ENCODE data around the gene SLC23A1.

Gene SLC23A1

DNA sequence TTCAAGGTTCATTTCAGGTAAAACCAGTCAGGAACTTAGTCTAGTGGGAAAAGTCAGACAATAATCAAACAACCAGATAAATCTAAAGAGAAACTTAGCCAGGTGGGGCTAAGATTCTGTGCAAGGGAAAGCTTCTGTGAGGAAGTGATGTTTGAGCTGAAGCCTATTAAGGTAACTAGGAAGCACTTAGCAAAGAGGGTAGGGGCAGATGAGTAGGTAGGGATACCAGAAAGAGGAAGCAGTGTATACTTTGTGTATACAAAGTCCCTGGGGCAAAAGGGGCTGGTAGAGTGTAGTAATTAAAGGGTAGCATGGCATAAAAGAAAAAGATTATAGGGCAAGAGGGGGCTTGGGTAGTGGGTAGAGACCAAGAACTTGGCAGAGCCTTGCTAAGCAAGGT, 24.4 kb upstream of the SLC23A1 start:
- no peak for DNase-seq (ENCODE audit: low spot score)

DNA sequence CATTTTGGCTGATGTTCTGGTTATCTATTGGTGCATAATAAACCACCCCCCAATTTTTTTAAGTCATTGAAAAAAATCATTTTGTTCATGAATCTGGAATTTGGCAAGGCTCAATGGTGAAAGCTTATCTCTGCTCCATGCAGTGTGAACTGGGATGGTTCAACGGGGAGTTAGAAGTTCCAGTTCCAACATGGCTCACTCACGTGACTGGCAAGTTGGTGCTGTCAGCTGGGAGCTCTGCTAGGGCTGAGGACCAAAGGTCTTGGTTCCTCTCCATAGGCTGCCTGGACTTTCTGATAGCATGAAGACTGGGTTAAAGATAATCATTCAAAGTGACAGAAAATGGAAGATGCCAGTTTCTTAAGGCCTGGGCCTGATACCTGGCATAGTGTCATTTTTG, 23.9 kb upstream of the SLC23A1 start:
- DNase-seq (ENCODE audit: low spot score), result no peak

DNA sequence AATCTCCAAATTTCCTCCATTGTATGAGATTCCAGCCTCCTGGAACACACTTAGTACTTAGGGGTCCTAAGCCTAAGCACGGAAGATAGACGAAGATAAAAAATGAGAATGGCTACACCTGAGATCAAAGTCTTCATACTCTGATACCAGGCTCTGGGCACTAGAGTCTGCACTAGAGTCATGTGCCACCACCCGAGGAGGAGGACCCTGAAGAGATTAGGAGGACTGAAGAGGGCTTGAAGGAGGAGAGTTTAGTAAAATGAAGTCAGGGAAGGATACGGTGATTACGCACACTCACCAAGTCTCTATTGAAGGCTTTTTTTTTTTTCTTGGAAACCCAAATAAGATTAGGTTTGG, 21.4 kb upstream of the SLC23A1 start:
- no peak for DNase-seq (ENCODE audit: low spot score)

DNA sequence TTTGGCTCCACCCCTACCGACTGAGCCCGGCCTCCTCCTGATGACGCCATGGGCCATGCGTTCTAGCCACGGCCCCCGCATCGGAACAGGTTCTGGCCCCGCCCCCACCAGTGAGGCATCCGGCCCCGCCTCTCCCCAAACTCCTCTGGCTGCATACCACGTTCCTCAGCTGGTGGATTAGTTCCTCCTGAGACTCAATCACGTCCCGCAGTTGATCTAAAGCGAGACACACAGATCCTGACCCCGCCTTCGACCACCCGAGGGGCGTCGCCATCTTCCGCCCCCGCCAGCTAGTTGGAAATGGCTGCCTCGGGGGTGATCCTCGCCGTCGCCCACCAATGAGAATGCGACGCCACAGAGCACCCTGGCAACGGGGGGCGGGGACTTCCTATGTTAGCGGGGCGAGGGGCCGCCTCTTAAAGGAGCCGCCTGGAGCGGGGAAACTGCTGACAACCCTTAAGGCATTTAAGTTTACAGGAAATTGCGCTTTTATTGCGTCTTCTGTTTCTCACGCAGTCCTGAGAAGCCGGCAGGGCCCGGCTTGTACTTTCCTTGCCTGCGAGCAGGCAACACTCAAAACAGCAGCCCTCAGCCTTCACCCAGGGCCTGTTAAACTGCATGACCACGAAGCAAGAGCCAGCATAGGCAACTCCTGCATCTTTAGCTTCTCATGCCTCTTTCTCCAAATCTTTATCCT, 20.8 kb upstream of the SLC23A1 start, which contains the start of gene SPATA24:
SPATA24 (minus strand) TSS at position 303 of the 697 bp plus-strand sequence; CDS start at position 274, 29 bp downstream.
- peak; percentile 92 for DNase-seq (ENCODE audit: low spot score)

DNA sequence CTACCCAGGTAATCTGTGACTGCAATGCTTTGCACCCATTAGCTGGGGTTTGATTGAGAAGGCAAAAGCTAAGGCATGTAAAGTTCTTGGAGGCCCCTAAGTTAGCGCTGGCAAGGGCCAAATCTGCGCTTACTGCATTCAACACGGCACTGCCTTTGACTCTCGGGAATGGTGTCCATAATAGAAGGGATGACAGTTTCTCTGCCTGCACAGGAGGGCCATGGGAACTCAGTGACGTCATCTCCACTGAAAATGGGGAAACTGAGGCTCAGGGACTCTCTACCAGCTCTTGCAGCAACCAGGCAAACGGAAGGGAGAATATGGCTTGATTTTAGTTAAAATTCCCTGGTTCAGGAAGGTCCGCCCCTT, 20.3 kb upstream of the SLC23A1 start:
- DNase-seq (ENCODE audit: low spot score), result no peak

DNA sequence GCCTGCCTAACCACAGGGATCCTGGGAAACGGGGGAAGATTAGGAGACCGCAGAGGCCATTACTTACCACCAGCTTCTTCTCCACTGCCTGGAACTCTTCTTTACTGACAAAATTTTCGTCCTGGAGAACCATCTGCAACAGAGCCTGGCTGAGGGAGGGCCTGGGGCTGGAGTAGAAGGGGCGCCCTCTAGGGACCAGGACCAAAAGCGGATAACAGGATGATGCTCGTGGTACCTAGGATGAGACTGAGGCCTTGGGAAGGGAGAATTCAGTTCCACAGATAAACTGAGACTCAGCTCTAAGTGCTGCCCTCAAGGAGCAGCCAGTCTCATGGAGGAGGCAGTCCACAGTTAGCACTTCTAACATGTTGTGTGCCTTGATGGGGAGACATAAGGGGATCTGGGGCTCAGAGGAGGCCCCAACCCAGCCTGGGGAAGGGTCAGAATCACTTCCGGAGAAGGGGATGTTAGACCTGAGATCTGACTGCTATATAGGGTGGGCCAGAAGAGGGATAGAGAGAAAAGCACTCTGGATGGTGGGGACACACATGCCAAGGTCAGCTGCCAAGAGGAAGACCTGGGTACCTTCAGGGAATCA, 19.6 kb upstream of the SLC23A1 start:
- DNase-seq (ENCODE audit: low spot score), result peak; percentile 22

DNA sequence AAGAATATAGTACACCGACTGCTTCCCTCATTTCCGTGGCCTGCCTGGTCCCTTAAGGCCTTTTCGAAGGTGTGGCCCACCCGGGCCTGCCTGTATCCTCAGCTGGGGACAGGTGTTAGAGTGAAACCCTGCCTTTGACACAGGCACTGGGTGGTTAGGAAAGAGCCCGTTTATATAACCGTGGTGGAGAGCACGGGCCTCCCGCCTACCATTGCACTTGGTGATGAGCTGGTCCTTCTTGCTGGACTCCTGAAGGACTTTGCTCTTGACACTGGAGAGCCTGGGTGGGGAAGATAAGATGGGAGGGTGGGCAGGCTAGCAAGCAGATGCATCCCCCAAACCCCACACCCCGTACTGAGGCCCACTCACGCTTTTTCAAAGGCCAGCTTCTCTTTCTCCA, 18.4 kb upstream of the SLC23A1 start:
- no peak for DNase-seq (ENCODE audit: low spot score)

DNA sequence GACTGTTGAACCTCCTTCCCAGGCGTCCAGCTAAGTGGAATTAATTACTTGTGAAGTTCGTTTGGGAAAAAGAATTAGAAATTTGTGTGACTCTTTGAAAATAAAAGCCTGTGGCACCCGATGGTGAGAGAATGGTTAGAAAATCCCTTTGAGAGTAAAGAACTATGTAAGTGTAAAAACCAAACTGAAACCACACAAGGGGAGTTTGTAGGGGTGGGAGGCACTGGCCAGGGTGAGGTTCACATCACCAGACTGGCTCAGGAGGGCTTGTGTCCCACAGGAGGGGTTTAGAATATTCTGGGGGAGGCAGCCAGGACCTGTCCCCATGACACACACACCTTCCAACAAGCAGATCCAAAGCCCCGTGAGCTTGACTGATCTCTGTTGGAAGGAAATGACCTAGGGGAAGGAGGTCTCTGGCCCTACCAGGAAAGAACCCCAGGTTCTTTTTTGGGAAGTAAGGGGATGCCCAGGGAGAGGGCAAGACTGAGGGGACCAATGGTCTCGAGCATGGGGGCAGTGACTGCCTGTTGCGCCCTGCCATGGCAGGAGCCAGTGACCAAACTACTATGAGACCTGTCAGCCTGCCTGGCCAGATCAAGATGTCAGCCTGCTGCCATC, 16.5 kb upstream of the SLC23A1 start:
- DNase-seq (ENCODE audit: low spot score), result no peak

DNA sequence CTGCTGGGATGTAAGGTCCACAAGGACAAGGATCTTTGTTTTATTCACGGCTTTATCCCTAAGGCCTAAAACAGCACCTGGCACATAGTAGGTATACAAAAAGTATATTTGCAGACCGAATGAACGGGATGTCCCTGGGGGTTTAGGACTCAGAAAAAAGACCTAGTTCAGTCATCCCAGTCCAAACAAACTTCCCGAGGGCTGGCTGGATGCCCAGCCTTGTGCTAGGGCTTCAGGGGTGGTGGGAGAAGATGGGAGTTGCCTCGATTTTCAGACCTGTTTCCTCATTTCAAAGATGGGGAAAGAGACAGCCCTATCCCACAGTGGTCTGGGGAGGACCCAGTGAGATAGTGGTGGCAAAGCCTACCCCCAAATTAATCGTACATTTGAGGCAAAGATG, 14.8 kb upstream of the SLC23A1 start:
- DNase-seq (ENCODE audit: low spot score), result no peak

DNA sequence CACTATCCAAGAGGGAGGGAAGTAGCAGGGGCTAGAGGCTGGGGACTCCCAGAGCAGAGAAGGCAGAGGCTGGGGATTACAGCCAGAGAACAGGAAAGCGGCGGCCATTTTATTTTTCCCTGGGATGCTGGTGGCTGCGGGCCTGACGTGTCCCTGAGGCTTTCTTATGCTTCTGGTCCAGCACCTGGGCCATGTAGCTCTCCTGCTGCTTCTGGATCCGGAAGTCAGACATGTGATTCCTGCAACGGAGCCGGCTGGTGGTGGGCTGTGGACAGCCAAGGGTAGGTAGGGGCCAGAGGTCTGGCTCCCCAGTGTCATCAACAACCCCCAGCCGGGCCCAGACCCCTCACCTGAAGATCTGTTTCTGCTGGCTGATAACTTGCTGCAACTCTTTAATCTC, 13.6 kb upstream of the SLC23A1 start:
- no peak for DNase-seq (ENCODE audit: low spot score)

DNA sequence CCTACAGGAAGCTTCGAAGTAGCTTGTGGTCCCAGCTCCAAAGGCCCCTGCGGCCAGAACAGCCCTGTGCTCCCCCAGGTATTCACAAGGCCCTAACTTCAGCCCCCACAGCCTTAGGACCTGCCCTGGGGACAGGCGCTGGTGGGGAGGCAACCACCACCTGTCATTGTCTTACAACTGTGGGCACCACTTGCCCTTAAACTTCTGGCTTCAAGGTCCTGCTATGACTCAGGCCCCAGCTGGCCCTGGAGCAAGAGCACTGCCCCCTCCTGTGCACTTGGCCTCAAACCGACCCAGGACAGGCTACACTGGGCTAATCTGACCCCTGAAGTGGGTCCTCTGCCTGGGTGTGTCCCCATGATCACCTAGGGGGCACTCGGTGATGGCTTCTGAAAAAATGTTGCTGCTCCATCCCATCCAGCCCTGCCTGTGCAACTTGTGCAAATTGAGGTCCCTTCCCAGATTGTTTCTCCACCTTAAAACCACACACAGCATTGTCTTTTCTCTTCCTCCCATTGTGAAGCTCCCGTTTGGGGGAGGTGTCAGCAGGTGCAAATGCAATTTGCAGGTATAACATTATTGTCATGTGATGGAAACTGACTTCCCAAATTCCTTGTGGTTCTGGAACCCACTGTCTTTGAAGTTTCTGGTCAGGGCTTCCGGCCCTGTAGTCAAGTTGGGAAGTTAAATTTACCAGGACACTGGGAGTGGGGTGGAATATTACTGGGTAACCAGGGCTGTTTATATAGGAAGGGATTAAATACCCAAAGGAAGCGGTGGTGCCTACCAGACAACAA, 12.9 kb upstream of the SLC23A1 start:
- no peak for DNase-seq (ENCODE audit: low spot score)

DNA sequence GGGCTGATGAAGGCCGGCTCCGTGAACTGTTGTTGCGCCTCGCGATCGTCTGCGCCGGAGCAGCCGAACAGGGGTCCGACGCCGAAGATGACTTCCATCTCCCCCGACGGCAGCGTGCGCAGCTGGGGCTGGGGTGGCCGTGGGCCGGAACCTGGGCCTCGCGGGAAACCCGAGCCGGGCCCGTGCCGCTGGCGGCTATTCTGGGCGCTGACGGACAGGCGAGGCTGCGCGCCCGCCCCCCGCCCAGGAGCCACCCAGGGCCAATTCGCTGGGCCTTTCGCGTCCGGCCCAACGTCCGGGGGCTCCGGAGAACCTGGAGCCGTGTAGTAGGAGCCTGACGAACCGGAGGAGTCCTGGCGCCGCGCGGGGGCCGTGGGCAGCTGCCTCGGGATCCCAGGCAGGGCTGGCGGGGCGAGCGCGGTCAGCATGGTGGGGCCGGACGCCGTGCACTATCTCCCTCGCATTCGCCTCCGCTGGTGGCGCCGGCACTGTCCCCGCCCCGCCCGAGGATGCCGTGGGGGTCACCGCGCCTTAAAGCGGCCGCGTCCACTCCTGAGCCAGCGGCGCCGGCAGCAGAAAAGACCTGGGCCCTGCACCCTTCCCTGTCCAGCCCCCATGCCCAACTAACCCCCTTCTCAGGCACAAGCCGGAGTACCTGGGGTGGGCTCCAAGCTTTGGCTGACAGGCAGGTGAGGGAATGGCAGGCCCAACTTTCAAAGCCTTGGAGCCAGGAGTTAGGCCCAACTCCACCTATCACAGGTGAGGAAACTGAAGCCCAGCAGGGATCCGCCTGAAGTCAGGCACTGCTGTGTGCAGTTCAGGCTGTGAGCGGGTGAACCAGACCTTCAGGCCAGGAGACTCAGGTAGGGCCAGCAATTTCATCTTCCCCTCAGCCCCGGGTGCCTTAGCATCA, 11.8 kb upstream of the SLC23A1 start, which contains the start of gene PROB1:
PROB1 (minus strand) TSS at position 451 of the 913 bp plus-strand sequence; CDS start at position 428, 23 bp downstream.
- no peak for DNase-seq (ENCODE audit: low spot score)

DNA sequence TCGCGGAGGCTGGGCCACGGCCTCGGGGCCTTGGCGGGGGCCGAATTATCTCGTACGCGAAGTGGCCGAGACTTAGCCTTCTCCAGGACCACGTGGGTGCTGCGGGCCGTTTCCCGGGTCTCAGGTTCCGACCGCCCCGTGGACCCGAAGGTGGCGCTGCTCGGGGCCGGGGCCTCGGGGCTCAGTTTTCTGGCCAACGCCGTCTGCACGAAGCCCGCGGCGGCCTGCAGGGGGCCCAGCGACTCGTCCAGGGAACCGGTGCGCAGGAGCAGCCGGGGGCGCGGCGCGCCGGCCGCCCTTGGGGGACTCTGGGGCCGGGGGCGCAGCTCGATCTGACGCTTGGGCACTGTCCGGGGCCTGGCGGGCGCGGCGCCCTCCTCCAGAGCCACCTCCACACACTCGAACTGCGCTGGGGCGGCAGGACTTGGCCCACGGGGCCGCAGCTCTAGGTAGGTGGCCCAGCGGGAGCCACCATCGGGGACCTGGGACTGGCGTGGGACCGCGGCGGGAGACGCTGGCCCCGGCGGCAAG, 11.1 kb upstream of the SLC23A1 start:
- DNase-seq (ENCODE audit: low spot score), result no peak

DNA sequence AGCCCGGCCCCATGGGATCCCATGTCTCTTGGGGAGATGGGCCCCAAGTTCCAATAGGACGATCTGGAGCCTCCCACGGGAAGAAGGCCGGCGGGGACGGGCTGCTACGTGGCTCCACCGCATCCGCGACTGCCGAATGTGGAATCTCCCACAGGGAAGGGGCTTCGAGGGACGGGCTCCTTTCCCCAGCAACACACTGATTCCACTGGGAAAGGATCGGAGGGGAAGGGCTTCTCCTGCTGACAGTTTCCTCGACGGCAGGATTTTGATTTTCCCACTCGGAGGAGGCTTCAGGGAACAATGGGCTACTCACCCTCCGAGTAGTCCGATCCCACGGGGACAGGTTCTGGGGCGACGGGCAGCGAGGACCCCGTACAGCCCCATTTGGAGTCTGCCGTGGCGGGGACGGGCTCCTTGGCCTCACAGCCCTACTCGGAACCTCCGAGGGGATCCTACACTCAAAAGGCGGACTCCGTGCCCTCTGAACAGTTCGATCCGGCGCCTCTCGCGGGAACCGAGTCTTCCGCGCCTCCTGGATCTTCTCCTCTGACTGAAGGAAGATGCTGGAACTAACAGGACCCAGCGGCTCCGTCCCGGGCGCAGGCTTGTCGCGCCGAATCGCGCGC, 10.5 kb upstream of the SLC23A1 start:
- no peak for DNase-seq (ENCODE audit: low spot score)

DNA sequence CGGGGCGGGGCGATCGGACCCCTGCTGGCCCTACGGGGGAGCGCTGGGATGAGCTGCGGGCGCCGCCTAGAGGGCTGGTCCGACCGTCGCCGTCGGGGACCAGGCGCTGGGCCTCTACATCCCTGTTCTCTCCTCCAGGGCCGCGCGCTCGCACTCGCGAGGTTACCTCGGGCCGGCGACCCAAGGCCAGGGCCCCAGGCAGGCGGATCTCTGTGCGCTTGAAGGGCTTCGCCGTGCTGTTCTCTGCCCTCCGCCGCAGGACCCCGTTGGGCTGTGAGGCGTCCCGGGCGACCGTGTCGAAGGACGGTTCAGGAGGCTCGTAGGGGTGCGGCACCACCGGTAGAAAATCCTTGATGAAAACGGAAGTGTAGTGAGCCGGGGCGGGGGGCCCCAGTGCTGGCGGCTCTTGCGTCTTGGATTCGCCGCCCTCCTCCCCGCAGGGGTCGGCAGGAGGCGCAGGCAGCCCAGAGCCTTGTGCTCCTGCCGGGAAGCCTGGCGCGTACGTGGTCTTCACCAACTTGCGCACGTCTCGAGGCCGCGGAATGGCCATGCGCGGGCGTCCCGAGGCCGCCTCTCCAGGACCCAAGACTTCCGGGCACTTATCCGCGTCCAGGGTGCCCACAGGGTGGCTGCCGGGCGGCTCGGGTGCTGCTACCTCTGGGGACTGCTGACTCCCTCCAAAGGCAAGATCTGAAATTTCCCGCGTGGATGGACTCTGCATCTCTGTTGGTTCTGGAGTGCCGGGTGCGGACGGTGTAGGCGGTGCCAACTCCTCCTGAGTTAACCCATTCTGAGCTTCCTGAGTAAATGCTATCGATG, 9.8 kb upstream of the SLC23A1 start:
- no peak for DNase-seq (ENCODE audit: low spot score)

DNA sequence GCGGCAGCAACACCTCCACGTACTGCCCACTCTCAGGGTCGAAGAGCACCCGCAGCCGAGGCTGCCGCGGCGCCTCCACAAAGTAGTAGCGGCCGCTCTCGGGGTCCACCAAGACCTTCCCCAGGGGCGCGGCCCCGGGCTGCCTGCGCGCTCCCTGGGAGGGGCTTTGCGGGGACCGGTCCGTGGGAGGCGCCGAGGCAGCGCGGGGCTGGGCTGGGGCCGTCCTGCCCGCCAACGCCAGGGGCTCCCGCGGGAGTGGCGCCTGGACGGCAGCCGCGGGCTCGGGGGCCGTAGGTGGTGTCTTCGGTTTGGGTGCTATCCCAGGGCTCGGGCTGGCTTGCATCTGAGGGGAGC, 9.2 kb upstream of the SLC23A1 start:
- no peak for DNase-seq (ENCODE audit: low spot score)

DNA sequence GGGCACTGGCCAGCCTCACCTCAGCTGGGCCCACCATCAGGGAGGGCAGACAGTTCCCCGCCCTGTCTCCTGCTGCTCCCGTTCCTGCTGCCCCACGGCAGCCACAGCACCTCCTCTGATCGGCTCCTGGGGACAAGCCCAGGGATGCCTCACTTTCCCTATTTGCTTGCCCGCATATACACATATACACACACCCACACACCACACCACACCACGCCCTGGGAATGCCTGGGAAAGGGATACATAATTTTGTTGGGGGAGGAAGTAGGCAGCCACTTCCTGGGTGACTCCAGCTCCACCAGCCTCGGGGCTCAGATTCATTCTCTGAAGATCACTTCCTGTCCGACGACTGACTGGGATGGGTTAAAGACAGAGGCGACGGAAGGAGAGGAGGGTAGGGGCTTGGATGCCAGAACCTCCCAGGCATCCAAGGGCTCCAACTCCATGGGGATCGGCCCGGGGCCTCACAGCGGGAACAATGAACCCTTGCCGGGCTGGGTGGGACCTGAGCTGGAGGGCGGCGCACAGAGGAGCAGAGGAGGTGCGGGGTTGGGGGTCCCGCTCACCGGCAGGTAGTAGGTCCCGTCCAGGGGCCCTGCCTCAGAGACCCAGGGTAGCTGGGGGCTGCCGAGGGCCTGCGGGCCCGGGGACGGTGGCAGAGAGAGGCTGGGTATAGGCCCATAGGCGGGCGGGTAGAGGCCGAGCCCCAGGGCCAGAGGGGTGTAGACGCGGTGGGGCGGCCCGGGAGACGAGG, 8.7 kb upstream of the SLC23A1 start:
- DNase-seq (ENCODE audit: low spot score), result peak; percentile 12

DNA sequence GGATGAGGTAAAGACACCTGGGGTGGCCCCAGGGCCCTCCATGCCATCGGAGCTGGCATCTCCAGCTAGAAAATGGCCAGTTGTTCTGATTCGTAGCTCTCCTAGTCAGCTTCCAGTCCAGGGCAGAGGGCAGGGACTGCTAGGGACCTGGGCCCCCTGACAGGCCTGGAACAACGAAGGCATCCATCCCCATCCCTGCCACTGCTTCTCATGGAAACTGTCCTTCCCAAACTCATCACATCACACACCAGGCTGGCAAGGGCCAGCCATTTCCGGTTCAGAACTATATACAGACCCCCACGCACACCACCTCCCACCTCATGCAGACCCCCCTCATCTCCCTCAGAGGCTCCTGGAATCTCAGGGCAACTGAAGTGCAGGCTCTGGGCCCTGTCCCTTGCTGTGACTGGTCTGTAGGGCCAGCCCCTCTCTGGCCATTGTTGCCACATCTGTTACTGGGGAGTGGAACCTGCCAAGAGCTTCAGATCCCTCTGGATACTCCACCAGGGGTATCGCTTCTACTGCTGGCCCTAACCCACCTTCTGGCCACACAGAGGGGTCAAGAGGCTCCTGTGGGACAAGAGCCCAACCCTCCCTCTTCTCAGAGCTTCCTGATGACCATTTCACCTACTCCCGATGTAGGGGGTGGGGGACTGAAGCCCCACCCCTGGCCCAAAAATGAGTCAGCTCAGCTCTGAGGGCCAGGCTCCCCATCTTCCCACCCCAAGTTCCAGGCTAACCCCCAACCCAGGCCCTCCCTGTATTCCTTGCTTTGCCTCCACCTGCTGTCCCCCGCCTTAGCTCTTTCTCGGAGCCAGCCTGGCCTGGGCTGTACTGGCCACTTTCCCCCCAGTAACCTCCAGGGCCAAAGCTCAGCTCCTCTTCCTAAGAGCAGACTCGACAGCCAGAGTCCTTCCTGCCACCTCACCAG, 7.8 kb upstream of the SLC23A1 start:
- DNase-seq (ENCODE audit: low spot score), result no peak

Data from COLO829 (cell line).